ENCODE measurements around the gene CRKL. TPM values are rescaled to one million over a fixed set of nuclear protein-coding genes. Genes with fewer than 3 reads are reported as not detected.
A peak's percentile ranks its signal among the peaks of the same experiment; 100 is the strongest.

The CRKL gene
- total and polyA plus RNA-seq, 2 of the 4 experiments (the other 2 are of a cell fraction) = 20.6 to 35.5 TPM

DNA sequence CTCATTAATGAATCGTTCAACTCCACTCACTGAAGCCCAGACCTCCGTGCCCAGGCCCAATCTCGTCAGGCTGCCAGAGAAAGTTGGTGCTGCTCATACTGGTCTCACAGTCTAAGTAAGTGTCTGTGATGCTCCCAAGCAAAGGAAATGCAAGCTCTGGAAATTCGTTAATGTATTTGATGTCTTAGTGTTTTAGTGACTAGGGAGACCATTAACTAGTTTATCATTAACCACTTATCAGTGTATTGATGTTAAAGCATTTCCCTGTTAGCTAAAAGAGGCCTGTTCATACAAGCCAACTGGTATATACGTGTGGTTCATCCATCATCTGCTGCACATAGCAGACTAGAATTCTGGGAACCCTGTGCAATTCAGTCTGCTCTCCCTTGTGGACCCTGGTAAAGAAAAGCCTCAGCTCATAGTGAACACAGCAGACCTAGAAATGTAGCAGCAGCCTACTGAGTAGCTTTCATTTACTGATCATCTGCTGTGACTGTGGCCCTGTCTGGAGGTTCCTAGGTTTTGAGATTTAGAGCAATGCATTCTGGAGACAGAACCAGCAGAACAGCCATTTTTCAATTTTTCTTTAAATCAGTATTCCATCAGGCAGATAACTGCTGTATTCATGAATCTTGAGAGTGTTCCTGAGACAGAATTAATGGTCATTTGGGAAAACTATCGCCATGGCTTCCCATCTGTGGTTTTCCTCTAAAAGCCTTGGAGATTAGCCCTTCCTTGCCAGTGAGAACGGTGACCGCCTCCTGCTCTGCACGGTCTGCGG lies 34.1 kb downstream of the CRKL start:
- dilution Hi-C loops (cut with HindIII; ENCODE audit: low sequenced_read_pairs, unreplicated experiment) = no loop called here
- TSS peak; percentile 52 for BruUV-seq (replicated peaks)
- POLR2A ChIA-PET (ENCODE audit: unreplicated experiment) = no interaction called here

More for the DNA sequence above, 34.1 kb downstream of the CRKL start:
- no peak overlapping the region for H3K18ac ChIP-seq (ENCODE audit: low read depth, low read length)
- intact Hi-C loops (cut with micrococcal nuclease) = loop anchor here (10.0 kb wide), 2 partner anchors 67 to 147 kb away; no protein-coding TSS in a partner anchor
- peaks cover 31 to 90% of the 10 kb centered on the region in 2 experiments for H3K79me1 ChIP-seq (ENCODE audit: low read depth in 1 of 2, low read length in 2 of 2)
- H3K4me3 ChIP-seq (ENCODE audit: insufficient read depth, low read depth, low read length) = no peak overlapping the region
- DNase-seq = no peak
- no CpG with 5 or more reads among the region's 10 CpGs for WGBS, 2 experiments (ENCODE audit: extremely low coverage in 2 of 2, insufficient read length in 1 of 2)
- no peak overlapping the region for H3K4me2 ChIP-seq (ENCODE audit: low read depth, low read length)
- peaks cover 28% of the 10 kb centered on the region for H3K9me1 ChIP-seq (ENCODE audit: insufficient read depth, low read length)
- H3K4ac ChIP-seq (ENCODE audit: low read depth, low read length) = no peak overlapping the region
- no peaks in the 10 kb centered on the region for H3K9me3 ChIP-seq (ENCODE audit: control insufficient read depth, insufficient read depth, low read length)
- in situ Hi-C loops (cut with MboI; ENCODE audit: low sequenced_read_pairs) = no loop called here
- H2BK120ac ChIP-seq (ENCODE audit: low read depth, low read length) = no peak overlapping the region
- no peak overlapping the region for H2BK15ac ChIP-seq (ENCODE audit: low read depth, low read length)
- CTCF ChIA-PET = no interaction called here
- H2AK9ac ChIP-seq (replicated peaks; ENCODE audit: low read depth, low read length, poor library complexity) = no peak overlapping the region
- H3K27me3 ChIP-seq (ENCODE audit: control insufficient read depth, insufficient read depth, low read length) = no peaks in the 10 kb centered on the region
- H3K4me1 ChIP-seq (ENCODE audit: control insufficient read depth, insufficient read depth, low read length) = no peaks in the 10 kb centered on the region; the same call in 1 of the 2 replicates
- no peak overlapping the region for H2AK5ac ChIP-seq (ENCODE audit: low read depth, low read length)
- H2BK5ac ChIP-seq (ENCODE audit: low read depth, low read length, poor library complexity, severe bottlenecking) = no peak overlapping the region
- no peak overlapping the region for H4K5ac ChIP-seq (ENCODE audit: low read depth, low read length)
- no peak for ATAC-seq (ENCODE audit: low read depth)
- peaks cover 77% of the 10 kb centered on the region for H4K20me1 ChIP-seq (ENCODE audit: insufficient read depth, low read length)
- peaks cover 39% of the 10 kb centered on the region for H3K36me3 ChIP-seq (ENCODE audit: control insufficient read depth, insufficient read depth, low read length)
- H2AFZ ChIP-seq (replicated peaks; ENCODE audit: low read length, poor library complexity) = no peak overlapping the region
- no peak overlapping the region for H3K56ac ChIP-seq (ENCODE audit: extremely low read depth, insufficient read depth, low read length)
- no peak overlapping the region for H4K8ac ChIP-seq (ENCODE audit: low read depth in 2 of 2, low read length in 2 of 2)
- TF ChIP-seq CHD1 (IDR thresholded peaks at IDR 0.05; ENCODE audit: low read depth, low read length) = no peak
- TF ChIP-seq MXI1 (IDR thresholded peaks at IDR 0.05; ENCODE audit: borderline replicate concordance, low read depth, low read length) = no peak
- no peak overlapping the region for H3K14ac ChIP-seq (replicated peaks; ENCODE audit: low read depth, low read length)
- no peak overlapping the region for H2BK20ac ChIP-seq (ENCODE audit: low read depth, low read length)
- H3K27ac ChIP-seq (ENCODE audit: insufficient read depth, low read length) = no peak overlapping the region
- H3K9ac ChIP-seq (ENCODE audit: low read depth, low read length) = no peak overlapping the region
- H3K23ac ChIP-seq (ENCODE audit: low read depth, low read length) = no peak overlapping the region
- no peak overlapping the region for H4K91ac ChIP-seq (ENCODE audit: insufficient read depth, low read depth, low read length)

Measured in IMR-90 (cell line).